Adipose tissue (tissue), 3 donors: Measurements from ENCODE around the gene ZBTB7C. TPM values are rescaled to one million over a fixed set of nuclear protein-coding genes. Genes with fewer than 3 reads are reported as not detected.

ENCODE experiments used
- H3K27ac ChIP-seq: one replicate; pipeline ENCODE4 v1.5.1; 2013; ENCODE audit warnings: low read depth, low read length
- WGBS, 3 donors: extraction: QIAGEN DNeasy Blood & Tissue Kit; methylation state at CpG; one replicate each; pipeline ENCODE4 v1.1.7; 2013; 5-methylcytosine and 5-hydroxymethylcytosine counted together
- polyA plus RNA-seq, 3 donors: library from polyadenylated mRNA; stranded (reverse); fragments of 200-250 nt; gene quantifications; one replicate each; pipeline ENCODE4 v1.2.3, GENCODE V29; 2013
- donor health status: healthy with polysubstance abuse.
- donor health status: Bipolar disorder and iron deficiency.
- donor health status: healthy.

The ZBTB7C gene
- polyA plus RNA-seq, 3 donors, result 0.53 to 5.6 (median 4.8) TPM

GRCh38 chr18:48135436-48135966, 273.7 kb downstream of the ZBTB7C start:
- 24 to 30% (median 25%) methylated on average over 14 of the region's 14 CpGs for whole genome bisulfite sequencing, 3 donors
- no peak overlapping the region for H3K27ac ChIP-seq

GRCh38 chr18:48134609-48135008, 274.6 kb downstream of the ZBTB7C start:
- WGBS, 3 donors, result 90 to 94% (median 94%) methylated on average over 5 of the region's 5 CpGs
- no peak overlapping the region for H3K27ac ChIP-seq

GRCh38 chr18:48133671-48134251, 275.4 kb downstream of the ZBTB7C start:
- 11 to 35% (median 30%) methylated on average over 5 of the region's 5 CpGs for WGBS, 3 donors
- H3K27ac ChIP-seq, result no peak overlapping the region

- WGBS, 3 donors, result 54 to 62% (median 60%) methylated on average over 6 of the region's 6 CpGs
These were observed 276.2 kb downstream of the ZBTB7C start for GRCh38 chr18:48132797-48133655.

GRCh38 chr18:48131042-48131441, 278.1 kb downstream of the ZBTB7C start:
- WGBS, 3 donors, result 95 to 96% (median 96%) methylated on average over 9 of the region's 9 CpGs

More at GRCh38 chr18:48132797-48133655, 276.2 kb downstream of the ZBTB7C start:
- H3K27ac ChIP-seq, result no peak overlapping the region

GRCh38 chr18:48129621-48130082, 279.5 kb downstream of the ZBTB7C start:
- H3K27ac ChIP-seq, result no peak overlapping the region
- 68 to 72% (median 71%) methylated on average over 7 of the region's 7 CpGs for WGBS, 3 donors

More at GRCh38 chr18:48131042-48131441, 278.1 kb downstream of the ZBTB7C start:
- no peak overlapping the region for H3K27ac ChIP-seq

GRCh38 chr18:48127606-48128005, 281.6 kb downstream of the ZBTB7C start:
- WGBS, 3 donors, result 71 to 83% (median 82%) methylated on average over 12 of the region's 12 CpGs
- H3K27ac ChIP-seq, result no peak overlapping the region

GRCh38 chr18:48126240-48126639, 282.9 kb downstream of the ZBTB7C start:
- no peak overlapping the region for H3K27ac ChIP-seq
- 62 to 96% (median 86%) methylated on average over 3 of the region's 3 CpGs for WGBS, 3 donors

- 79 to 89% (median 85%) methylated on average over 6 of the region's 6 CpGs for WGBS, 3 donors
- no peak overlapping the region for H3K27ac ChIP-seq
These were observed 283.5 kb downstream of the ZBTB7C start for GRCh38 chr18:48125724-48126123.

GRCh38 chr18:48124857-48125626, 284.1 kb downstream of the ZBTB7C start:
- 54 to 71% (median 57%) methylated on average over 10 of the region's 10 CpGs for WGBS, 3 donors
- H3K27ac ChIP-seq, result no peak overlapping the region

GRCh38 chr18:48123941-48124340, 285.2 kb downstream of the ZBTB7C start:
- no peak overlapping the region for H3K27ac ChIP-seq
- 62 to 86% (median 72%) methylated on average over 4 of the region's 4 CpGs for WGBS, 3 donors

GRCh38 chr18:48123324-48123723, 285.9 kb downstream of the ZBTB7C start:
- 56 to 78% (median 74%) methylated on average over 6 of the region's 6 CpGs for WGBS, 3 donors
- H3K27ac ChIP-seq, result no peak overlapping the region

GRCh38 chr18:48122816-48123215, 286.4 kb downstream of the ZBTB7C start:
- 95 to 97% (median 96%) methylated on average over 4 of the region's 4 CpGs for WGBS, 3 donors
- no peak overlapping the region for H3K27ac ChIP-seq

GRCh38 chr18:48122376-48122775, 286.8 kb downstream of the ZBTB7C start:
- WGBS, 3 donors, result 89 to 99% (median 95%) methylated on average over 3 of the region's 3 CpGs
- no peak overlapping the region for H3K27ac ChIP-seq

- no peak overlapping the region for H3K27ac ChIP-seq
- WGBS, 3 donors, result 53 to 74% (median 71%) methylated on average over 3 of the region's 3 CpGs
These were observed 287.4 kb downstream of the ZBTB7C start for GRCh38 chr18:48121752-48122151.

- WGBS, 3 donors, result 87 to 96% (median 88%) methylated on average over 5 of the region's 5 CpGs
- H3K27ac ChIP-seq, result no peak overlapping the region
These were observed 290.0 kb downstream of the ZBTB7C start for GRCh38 chr18:48119204-48119603.

GRCh38 chr18:48116873-48117630, 292.1 kb downstream of the ZBTB7C start:
- WGBS, 3 donors, result 48 to 90% (median 87%) methylated on average over 9 of the region's 9 CpGs
- no peak overlapping the region for H3K27ac ChIP-seq

- WGBS, 3 donors, result 88 to 92% (median 89%) methylated on average over 7 of the region's 7 CpGs
- no peak overlapping the region for H3K27ac ChIP-seq
These were observed 293.2 kb downstream of the ZBTB7C start for GRCh38 chr18:48116017-48116416.
